Measurements from ENCODE around the gene TRMT1. TPM values are rescaled to one million over a fixed set of nuclear protein-coding genes. Genes with fewer than 3 reads are reported as not detected.

The TRMT1 gene
- total and polyA plus RNA-seq, 2 experiments from 2014 or later: 88.6 to 90.1 TPM

DNA sequence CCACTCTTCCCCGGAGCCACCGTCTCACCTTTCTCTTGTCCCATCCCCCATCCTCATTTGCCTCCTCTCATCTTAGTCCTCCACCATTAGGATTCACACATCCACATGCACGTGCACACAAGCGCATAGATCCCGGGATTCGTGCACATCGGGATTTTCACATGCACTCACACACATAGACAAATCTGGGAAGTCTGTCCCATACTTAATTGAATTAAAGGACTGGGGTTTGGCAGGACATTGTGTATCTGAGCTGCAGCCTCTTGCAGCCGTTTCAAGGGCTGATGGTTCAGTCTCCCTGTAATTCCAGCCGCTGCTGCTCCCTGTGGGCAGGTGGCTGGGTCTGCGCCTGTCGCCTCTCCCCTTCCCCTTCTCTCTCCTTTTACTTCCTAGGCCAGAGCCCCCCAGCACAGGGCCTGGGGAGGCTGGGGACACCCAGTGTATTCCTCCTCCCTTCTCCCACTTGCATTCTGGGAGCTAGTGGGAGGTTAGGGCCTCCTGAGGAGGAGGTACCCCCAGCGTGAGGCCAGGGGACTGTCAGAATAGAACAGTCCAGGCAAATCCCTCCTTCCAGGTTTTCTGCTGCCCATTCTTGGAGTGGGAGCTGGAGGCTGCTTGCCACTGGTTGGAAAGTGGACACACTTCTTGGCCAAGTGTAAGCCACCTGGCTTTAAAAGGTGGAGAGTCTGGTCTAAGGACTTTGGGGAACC lies 57.4 kb downstream of the TRMT1 start:
- peaks cover 94% of the 10 kb centered on the region for H3K27me3 Mint-ChIP-seq (ENCODE audit: insufficient read depth, low read depth, poor library complexity)
- Histone ChIP-seq H4K20me1 (replicated peaks; ENCODE audit: insufficient read depth) (0 out of 2 replicates have a peak, but pooled peaks cover 4% of the 10 kb centered on the region), H3K9me2 (ENCODE audit: insufficient read depth) (no peaks in the 10 kb centered on the region), H3K4me2 (peak overlapping the region; percentile 55; the same call in 1 of the 2 replicates), H2AFZ (no peak overlapping the region), H3K27ac (ENCODE audit: low read depth) (no peak overlapping the region), H3K27me3 (ENCODE audit: insufficient read depth) (peaks cover 100% of the 10 kb centered on the region), H3K4me3 (no peak overlapping the region), H3K36me3 (ENCODE audit: insufficient read depth) (no peaks in the 10 kb centered on the region), H3K79me2 (replicated peaks; ENCODE audit: insufficient read depth) (no peaks in the 10 kb centered on the region), H3F3A (replicated peaks; ENCODE audit: low read depth) (peaks cover 7% of the 10 kb centered on the region; the same call in 1 of the 2 replicates), H3K4me1 (ENCODE audit: insufficient read depth) (peaks cover 65% of the 10 kb centered on the region)
- H3K36me3 Mint-ChIP-seq (ENCODE audit: low read depth): no peaks in the 10 kb centered on the region; the same call in 2 of the 3 replicates
- H3K4me1 Mint-ChIP-seq: peaks cover 35% of the 10 kb centered on the region
- no peak for ATAC-seq
- TF ChIP-seq POLR2AphosphoS5 (IDR thresholded peaks at IDR 0.05; ENCODE audit: low read depth): no peak
- TF ChIP-seq ZNF331 (CRISPR knock-in tag; IDR thresholded peaks at IDR 0.05; ENCODE audit: low read depth): no peak
- no peak for TF ChIP-seq ZNF114 (CRISPR knock-in tag; IDR thresholded peaks at IDR 0.05)
- TF ChIP-seq, protein P1, sequence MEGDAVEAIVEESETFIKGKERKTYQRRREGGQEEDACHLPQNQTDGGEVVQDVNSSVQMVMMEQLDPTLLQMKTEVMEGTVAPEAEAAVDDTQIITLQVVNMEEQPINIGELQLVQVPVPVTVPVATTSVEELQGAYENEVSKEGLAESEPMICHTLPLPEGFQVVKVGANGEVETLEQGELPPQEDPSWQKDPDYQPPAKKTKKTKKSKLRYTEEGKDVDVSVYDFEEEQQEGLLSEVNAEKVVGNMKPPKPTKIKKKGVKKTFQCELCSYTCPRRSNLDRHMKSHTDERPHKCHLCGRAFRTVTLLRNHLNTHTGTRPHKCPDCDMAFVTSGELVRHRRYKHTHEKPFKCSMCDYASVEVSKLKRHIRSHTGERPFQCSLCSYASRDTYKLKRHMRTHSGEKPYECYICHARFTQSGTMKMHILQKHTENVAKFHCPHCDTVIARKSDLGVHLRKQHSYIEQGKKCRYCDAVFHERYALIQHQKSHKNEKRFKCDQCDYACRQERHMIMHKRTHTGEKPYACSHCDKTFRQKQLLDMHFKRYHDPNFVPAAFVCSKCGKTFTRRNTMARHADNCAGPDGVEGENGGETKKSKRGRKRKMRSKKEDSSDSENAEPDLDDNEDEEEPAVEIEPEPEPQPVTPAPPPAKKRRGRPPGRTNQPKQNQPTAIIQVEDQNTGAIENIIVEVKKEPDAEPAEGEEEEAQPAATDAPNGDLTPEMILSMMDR (conservative IDR thresholded peaks at IDR 0.05; ENCODE audit: low read depth in 2 of 2): 0 out of 4 replicates have a peak, but pooled peaks have one; percentile 10 to 12
- TF ChIP-seq EZH2 (IDR thresholded peaks at IDR 0.05; ENCODE audit: low read depth, unreplicated experiment): peak; percentile 23
- no peak overlapping the region; the same call in 2 of the 3 replicates for H3K4me3 Mint-ChIP-seq
- DNase-seq (ENCODE audit: low spot score): no peak
- H3K9me3 Mint-ChIP-seq: peaks cover 6% of the 10 kb centered on the region; the same call in 2 of the 3 replicates
- H3K27ac Mint-ChIP-seq: no peak overlapping the region

DNA sequence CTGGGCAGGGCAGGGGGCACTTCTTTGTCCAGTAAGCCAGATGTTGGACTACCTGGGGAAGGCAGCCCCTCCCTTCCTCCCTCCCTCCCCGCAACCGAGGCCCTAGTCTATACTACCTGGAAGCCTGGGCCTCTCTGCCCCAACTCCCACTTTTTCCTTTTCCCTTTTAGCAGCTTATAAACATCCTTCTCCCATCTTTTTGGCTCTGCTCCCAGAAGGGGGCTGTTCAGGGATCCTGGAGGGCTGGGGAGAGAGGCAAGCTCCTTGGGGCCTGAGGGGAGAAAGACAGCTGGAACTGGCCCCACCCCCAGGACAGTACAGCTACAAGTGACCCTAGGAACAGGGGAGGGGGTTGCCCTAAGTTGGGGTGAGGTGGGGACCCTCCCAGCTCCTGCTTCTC lies 58.8 kb downstream of the TRMT1 start:
- Histone ChIP-seq H2AFZ (no peak overlapping the region), H3K4me2 (no peak overlapping the region), H3K36me3 (ENCODE audit: insufficient read depth) (no peaks in the 10 kb centered on the region), H3K9me2 (ENCODE audit: insufficient read depth) (no peaks in the 10 kb centered on the region), H3K4me1 (ENCODE audit: insufficient read depth) (peaks cover 74% of the 10 kb centered on the region), H3K27me3 (ENCODE audit: insufficient read depth) (peaks cover 100% of the 10 kb centered on the region), H3K27ac (ENCODE audit: low read depth) (no peak overlapping the region), H3K4me3 (no peak overlapping the region), H4K20me1 (replicated peaks; ENCODE audit: insufficient read depth) (peaks cover 4% of the 10 kb centered on the region; the same call in 1 of the 2 replicates), H3F3A (replicated peaks; ENCODE audit: low read depth) (peaks cover 7% of the 10 kb centered on the region; the same call in 1 of the 2 replicates), H3K79me2 (replicated peaks; ENCODE audit: insufficient read depth) (no peaks in the 10 kb centered on the region)
- peaks cover 46% of the 10 kb centered on the region for H3K4me1 Mint-ChIP-seq
- peaks cover 6% of the 10 kb centered on the region; the same call in 2 of the 3 replicates for H3K9me3 Mint-ChIP-seq
- no peak overlapping the region for H3K27ac Mint-ChIP-seq
- no peak for ATAC-seq
- no peak overlapping the region for H3K4me3 Mint-ChIP-seq
- no peaks in the 10 kb centered on the region; the same call in 2 of the 3 replicates for H3K36me3 Mint-ChIP-seq (ENCODE audit: low read depth)
- no peak for TF ChIP-seq ZNF114 (CRISPR knock-in tag; IDR thresholded peaks at IDR 0.05)
- TF ChIP-seq, protein P2, sequence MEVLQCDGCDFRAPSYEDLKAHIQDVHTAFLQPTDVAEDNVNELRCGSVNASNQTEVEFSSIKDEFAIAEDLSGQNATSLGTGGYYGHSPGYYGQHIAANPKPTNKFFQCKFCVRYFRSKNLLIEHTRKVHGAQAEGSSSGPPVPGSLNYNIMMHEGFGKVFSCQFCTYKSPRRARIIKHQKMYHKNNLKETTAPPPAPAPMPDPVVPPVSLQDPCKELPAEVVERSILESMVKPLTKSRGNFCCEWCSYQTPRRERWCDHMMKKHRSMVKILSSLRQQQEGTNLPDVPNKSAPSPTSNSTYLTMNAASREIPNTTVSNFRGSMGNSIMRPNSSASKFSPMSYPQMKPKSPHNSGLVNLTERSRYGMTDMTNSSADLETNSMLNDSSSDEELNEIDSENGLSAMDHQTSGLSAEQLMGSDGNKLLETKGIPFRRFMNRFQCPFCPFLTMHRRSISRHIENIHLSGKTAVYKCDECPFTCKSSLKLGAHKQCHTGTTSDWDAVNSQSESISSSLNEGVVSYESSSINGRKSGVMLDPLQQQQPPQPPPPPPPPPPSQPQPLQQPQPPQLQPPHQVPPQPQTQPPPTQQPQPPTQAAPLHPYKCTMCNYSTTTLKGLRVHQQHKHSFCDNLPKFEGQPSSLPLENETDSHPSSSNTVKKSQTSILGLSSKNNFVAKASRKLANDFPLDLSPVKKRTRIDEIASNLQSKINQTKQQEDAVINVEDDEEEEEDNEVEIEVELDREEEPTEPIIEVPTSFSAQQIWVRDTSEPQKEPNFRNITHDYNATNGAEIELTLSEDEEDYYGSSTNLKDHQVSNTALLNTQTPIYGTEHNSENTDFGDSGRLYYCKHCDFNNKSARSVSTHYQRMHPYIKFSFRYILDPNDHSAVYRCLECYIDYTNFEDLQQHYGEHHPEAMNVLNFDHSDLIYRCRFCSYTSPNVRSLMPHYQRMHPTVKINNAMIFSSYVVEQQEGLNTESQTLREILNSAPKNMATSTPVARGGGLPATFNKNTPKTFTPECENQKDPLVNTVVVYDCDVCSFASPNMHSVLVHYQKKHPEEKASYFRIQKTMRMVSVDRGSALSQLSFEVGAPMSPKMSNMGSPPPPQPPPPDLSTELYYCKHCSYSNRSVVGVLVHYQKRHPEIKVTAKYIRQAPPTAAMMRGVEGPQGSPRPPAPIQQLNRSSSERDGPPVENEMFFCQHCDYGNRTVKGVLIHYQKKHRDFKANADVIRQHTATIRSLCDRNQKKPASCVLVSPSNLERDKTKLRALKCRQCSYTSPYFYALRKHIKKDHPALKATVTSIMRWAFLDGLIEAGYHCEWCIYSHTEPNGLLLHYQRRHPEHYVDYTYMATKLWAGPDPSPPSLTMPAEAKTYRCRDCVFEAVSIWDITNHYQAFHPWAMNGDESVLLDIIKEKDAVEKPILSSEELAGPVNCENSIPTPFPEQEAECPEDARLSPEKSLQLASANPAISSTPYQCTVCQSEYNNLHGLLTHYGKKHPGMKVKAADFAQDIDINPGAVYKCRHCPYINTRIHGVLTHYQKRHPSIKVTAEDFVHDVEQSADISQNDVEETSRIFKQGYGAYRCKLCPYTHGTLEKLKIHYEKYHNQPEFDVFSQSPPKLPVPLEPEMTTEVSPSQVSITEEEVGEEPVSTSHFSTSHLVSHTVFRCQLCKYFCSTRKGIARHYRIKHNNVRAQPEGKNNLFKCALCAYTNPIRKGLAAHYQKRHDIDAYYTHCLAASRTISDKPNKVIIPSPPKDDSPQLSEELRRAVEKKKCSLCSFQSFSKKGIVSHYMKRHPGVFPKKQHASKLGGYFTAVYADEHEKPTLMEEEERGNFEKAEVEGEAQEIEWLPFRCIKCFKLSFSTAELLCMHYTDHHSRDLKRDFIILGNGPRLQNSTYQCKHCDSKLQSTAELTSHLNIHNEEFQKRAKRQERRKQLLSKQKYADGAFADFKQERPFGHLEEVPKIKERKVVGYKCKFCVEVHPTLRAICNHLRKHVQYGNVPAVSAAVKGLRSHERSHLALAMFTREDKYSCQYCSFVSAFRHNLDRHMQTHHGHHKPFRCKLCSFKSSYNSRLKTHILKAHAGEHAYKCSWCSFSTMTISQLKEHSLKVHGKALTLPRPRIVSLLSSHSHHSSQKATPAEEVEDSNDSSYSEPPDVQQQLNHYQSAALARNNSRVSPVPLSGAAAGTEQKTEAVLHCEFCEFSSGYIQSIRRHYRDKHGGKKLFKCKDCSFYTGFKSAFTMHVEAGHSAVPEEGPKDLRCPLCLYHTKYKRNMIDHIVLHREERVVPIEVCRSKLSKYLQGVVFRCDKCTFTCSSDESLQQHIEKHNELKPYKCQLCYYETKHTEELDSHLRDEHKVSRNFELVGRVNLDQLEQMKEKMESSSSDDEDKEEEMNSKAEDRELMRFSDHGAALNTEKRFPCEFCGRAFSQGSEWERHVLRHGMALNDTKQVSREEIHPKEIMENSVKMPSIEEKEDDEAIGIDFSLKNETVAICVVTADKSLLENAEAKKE (CRISPR knock-in tag; IDR thresholded peaks at IDR 0.05): no peak
- TF ChIP-seq STAT1 (IDR thresholded peaks at IDR 0.05; ENCODE audit: unreplicated experiment): no peak
- no peak for TF ChIP-seq EZH2phosphoT487 (IDR thresholded peaks at IDR 0.05; ENCODE audit: unreplicated experiment)
- no peak for TF ChIP-seq EZH2 (IDR thresholded peaks at IDR 0.05; ENCODE audit: low read depth, unreplicated experiment)
- TF ChIP-seq, protein P1 (conservative IDR thresholded peaks at IDR 0.05; ENCODE audit: low read depth in 2 of 2): no peak
- DNase-seq (ENCODE audit: low spot score): no peak
- peaks cover 97% of the 10 kb centered on the region for H3K27me3 Mint-ChIP-seq (ENCODE audit: insufficient read depth, low read depth, poor library complexity)

Measured in GM23338 (cell line).